SK-N-SH (cell line): Measurements from ENCODE around the gene EXOC2. TPM values are rescaled to one million over a fixed set of nuclear protein-coding genes. Genes with fewer than 3 reads are reported as not detected.

Source experiments
- CTCF ChIA-PET: fragments of 300-600, 350-600 bp; formaldehyde crosslinking; extraction: SDS; loops from one replicate; lab custom pipeline; 2021; lab: Yijun Ruan, JAX
- POLR2A ChIA-PET: fragments of 350-600 bp; sonication (Branson Sonifier 250); formaldehyde crosslinking; extraction: SDS; loops from one replicate; lab custom pipeline; 2020; ENCODE audit warnings: antibody characterized with exemption, inconsistent platforms; lab: Yijun Ruan, JAX
- DNase-seq: peaks from one replicate; pipeline ENCODE4 v3.0.0; 2012
- H2AFZ ChIP-seq: fragments of 200-600 bp; sonication (generic); 2 replicates; pipeline ENCODE4 v1.8.1; 2016; ENCODE audit warnings: antibody characterized with exemption, mild to moderate bottlenecking, low read depth
- H3F3A ChIP-seq: fragments of 200-600 bp; sonication (generic); replicated peaks from 2 replicates; pipeline ENCODE3; 2016; ENCODE audit warnings: antibody characterized with exemption, mild to moderate bottlenecking; ENCODE audit not compliant: insufficient read depth
- H3K27ac ChIP-seq, 2 experiments: fragments of 200-500 bp in 1 of 2; fragments of 200-600 bp in 1 of 2; sonication (Bioruptor generic) in 1 of 2; sonication (generic), shearing (Covaris generic) in 1 of 2; 2 replicates each; pipeline versions ENCODE4 v1.5.1 to v1.6.1; 2014 to 2016; ENCODE audit warnings: low read depth in 2 of 2, inconsistent platforms in 1 of 2, low read length in 1 of 2, mild to moderate bottlenecking in 1 of 2, mixed read lengths in 1 of 2
- H3K27me3 ChIP-seq: fragments of 200-600 bp; sonication (generic), shearing (Covaris generic); 2 replicates; pipeline ENCODE4 v1.6.1; 2016; ENCODE audit warnings: mixed run types; ENCODE audit not compliant: insufficient read depth
- H3K36me3 ChIP-seq, 2 experiments: fragments of 200-500 bp in 1 of 2; fragments of 200-600 bp in 1 of 2; sonication (Bioruptor generic) in 1 of 2; sonication (generic) in 1 of 2; replicated peaks in 1 of 2; 2 replicates each; pipeline versions ENCODE3 to v1.5.1; 2014 to 2016; ENCODE audit warnings: low read length in 1 of 2, mild to moderate bottlenecking in 1 of 2; ENCODE audit not compliant: insufficient read depth in 2 of 2, control insufficient read depth in 1 of 2
- H3K4me1 ChIP-seq, 2 experiments: fragments of 200-500 bp in 1 of 2; fragments of 200-600 bp in 1 of 2; sonication (Bioruptor generic) in 1 of 2; sonication (generic), shearing (Covaris generic) in 1 of 2; 2 replicates each; pipeline versions ENCODE4 v1.5.1 to v1.6.1; 2014 to 2016; ENCODE audit warnings: low read depth in 1 of 2, low read length in 1 of 2, mixed run types in 1 of 2; ENCODE audit not compliant: insufficient read depth in 2 of 2, control insufficient read depth in 1 of 2
- H3K4me2 ChIP-seq: fragments of 200-600 bp; sonication (generic), shearing (Covaris generic); 2 replicates; pipeline ENCODE4 v1.6.1; 2017; ENCODE audit warnings: mixed run types
- H3K4me3 ChIP-seq, 2 experiments: fragments of 200-500 bp in 1 of 2; fragments of 200-600 bp in 1 of 2; sonication (Bioruptor generic) in 1 of 2; sonication (generic), shearing (Covaris generic) in 1 of 2; 2 replicates each; pipeline versions ENCODE4 v1.5.1 to v1.8.1; 2014 to 2016; ENCODE audit warnings: low read depth in 2 of 2, inconsistent platforms in 1 of 2, low read length in 1 of 2, mild to moderate bottlenecking in 1 of 2, mixed read lengths in 1 of 2, moderate library complexity in 1 of 2
- H3K79me2 ChIP-seq: fragments of 200-600 bp; sonication (generic); 2 replicates; pipeline ENCODE4 v1.8.1; 2017; ENCODE audit warnings: mild to moderate bottlenecking; ENCODE audit not compliant: insufficient read depth
- H3K9ac ChIP-seq: fragments of 200-600 bp; sonication (generic); 2 replicates; pipeline ENCODE4 v1.6.1; 2017; ENCODE audit warnings: mixed run types
- H3K9me2 ChIP-seq: fragments of 200-600 bp; sonication (generic); 2 replicates; pipeline ENCODE4 v1.6.1; 2017; ENCODE audit warnings: mixed run types
- H3K9me3 ChIP-seq: fragments of 200-600 bp; sonication (generic); 2 replicates; pipeline ENCODE4 v1.6.1; 2017; ENCODE audit warnings: mixed run types, mild to moderate bottlenecking, moderate library complexity
- H4K20me1 ChIP-seq: fragments of 200-600 bp; sonication (generic); 2 replicates; pipeline ENCODE4 v1.6.1; 2017; ENCODE audit warnings: mild to moderate bottlenecking, mixed run types; ENCODE audit not compliant: insufficient read depth
- ELF1 ChIP-seq: IDR thresholded peaks from 2 replicates; pipeline ENCODE4 v1.4.0; 2012
- EZH2phosphoT487 ChIP-seq: fragments of 200-600 bp; sonication (generic); IDR thresholded peaks from 2 replicates; pipeline ENCODE4 v1.6.1; 2017; ENCODE audit warnings: low read depth, mixed run types, mild to moderate bottlenecking, antibody characterized with exemption, moderate library complexity, borderline replicate concordance
- FOSL2 ChIP-seq: IDR thresholded peaks from 2 replicates; pipeline ENCODE4 v1.4.0; 2012; ENCODE audit warnings: low read depth, mild to moderate bottlenecking, moderate library complexity, borderline replicate concordance
- FOXJ3 ChIP-seq: sonication (generic); formaldehyde crosslinking; IDR thresholded peaks from 2 replicates; pipeline ENCODE4 v1.5.1; 2020; ENCODE audit warnings: mild to moderate bottlenecking, missing genetic modification reagents
- JUND ChIP-seq: IDR thresholded peaks from 2 replicates; pipeline ENCODE4 v1.4.0; 2012
- MAX ChIP-seq: IDR thresholded peaks from 2 replicates; pipeline ENCODE4 v1.4.0; 2012; ENCODE audit warnings: low read depth
- MXI1 ChIP-seq: IDR thresholded peaks from 2 replicates; pipeline ENCODE4 v1.6.1; 2012; ENCODE audit warnings: mild to moderate bottlenecking, low read depth, low read length, improper control_type of control experiment
- NRF1 ChIP-seq: IDR thresholded peaks from 2 replicates; pipeline ENCODE4 v1.6.1; 2012; ENCODE audit warnings: low read depth, mild to moderate bottlenecking, low read length
- PBX3 ChIP-seq: IDR thresholded peaks from 2 replicates; pipeline ENCODE4; 2012
- POLR2AphosphoS5 ChIP-seq: IDR thresholded peaks from 2 replicates; pipeline ENCODE4 v1.6.1; 2012; ENCODE audit warnings: low read depth, low read length
- REST ChIP-seq: IDR thresholded peaks from 2 replicates; pipeline ENCODE4 v1.6.1; 2012; ENCODE audit warnings: mild to moderate bottlenecking, low read depth, low read length, moderate library complexity
- RFX5 ChIP-seq: IDR thresholded peaks from 2 replicates; pipeline ENCODE4 v1.6.1; 2012; ENCODE audit warnings: mild to moderate bottlenecking, improper control_type of control experiment, low read length
- TAF1 ChIP-seq: IDR thresholded peaks from 2 replicates; pipeline ENCODE4 v1.6.1; 2012; ENCODE audit warnings: low read depth, mild to moderate bottlenecking, low read length, moderate library complexity, borderline replicate concordance
- USF1 ChIP-seq: IDR thresholded peaks from 2 replicates; pipeline ENCODE4 v1.4.0; 2012; ENCODE audit warnings: low read depth, borderline replicate concordance
- USF2 ChIP-seq: fragments of 150-350 bp; IDR thresholded peaks from 2 replicates; pipeline ENCODE4 v1.6.1; 2017; ENCODE audit warnings: antibody characterized with exemption, low read length, low read depth, borderline replicate concordance
- WGBS: methylation state at CpG from one replicate; pipeline ENCODE4 v1.1.6; 2017; ENCODE audit warnings: low lambda C conversion rate; 5-methylcytosine and 5-hydroxymethylcytosine counted together
- polyA plus RNA-seq, 3 experiments: library from polyadenylated mRNA; depleted of rRNA; stranded (reverse); fragments of >200 nt; gene quantifications; 2 replicates each; pipeline ENCODE4 v1.2.3, GENCODE V29; 2012

Gene EXOC2
- polyA plus RNA-seq, 1 of the 3 experiments (the other 2 are of a cell fraction): 10.6 TPM

GRCh38 chr6:506920-507622 lies 185.9 kb downstream of the EXOC2 start:
- Histone ChIP-seq H3K36me3 (peaks cover 6 to 13% of the 10 kb centered on the region in 2 experiments), H3K4me2 (no peak overlapping the region), H3K9me2 (no peaks in the 10 kb centered on the region), H2AFZ (no peak overlapping the region)
- DNase-seq: no peak
- TF ChIP-seq ELF1 (no peak), PBX3 (no peak), USF2 (no peak), TAF1 (no peak), RFX5 (no peak), MAX (no peak), USF1 (no peak), REST (no peak), NRF1 (no peak), FOXJ3 (CRISPR knock-in tag) (no peak), EZH2phosphoT487 (no peak), JUND (no peak), MXI1 (no peak), FOSL2 (no peak), POLR2AphosphoS5 (no peak)
- TF ChIP-seq, all 33 proteins: peak for 0
- Histone ChIP-seq H3K4me1 (no peaks in the 10 kb centered on the region), H3K9me3 (no peaks in the 10 kb centered on the region), H3K4me3 (no peak overlapping the region), H3K79me2 (no peaks in the 10 kb centered on the region), H3K27ac (no peak overlapping the region), H3F3A (no peaks in the 10 kb centered on the region), H3K27me3 (no peaks in the 10 kb centered on the region), H3K9ac (no peak overlapping the region), H4K20me1 (no peaks in the 10 kb centered on the region)
- ChIA-PET CTCF (no interaction called here), POLR2A (no interaction called here)
- WGBS: 82% methylated on average over 1 of the region's 1 CpG
